Measurements from ENCODE around the gene KRTAP4-6.
"Not testable (repeated sequence)": the region's sequence is repeated elsewhere in the genome, so short reads cannot be mapped to it uniquely, and the experiment has no call there.

- not testable (repeated sequence) for TF ChIP-seq POLR2A (IDR thresholded peaks at IDR 0.05); CTCF (IDR thresholded peaks at IDR 0.05 in 4 of 5, conservative IDR thresholded peaks at IDR 0.05 in 1 of 5)
Observed at GRCh38 chr17:41117846-41118386, 22.4 kb downstream of the KRTAP4-6 start, which contains the start of gene KRTAP4-11.
